Stimulated activated CD8-positive, alpha-beta memory T cell treated with anti-CD3 and anti-CD28 coated beads, Interleukin-7, amount 100 ng/mL, for 24 hours (primary cell): Measurements from ENCODE around the gene FOXO6.

Experiments
- DNase-seq: peaks from one replicate; pipeline ENCODE4 v3.0.0-alpha.2; 2020; ENCODE audit warnings: low read depth

The FOXO6 gene

DNA sequence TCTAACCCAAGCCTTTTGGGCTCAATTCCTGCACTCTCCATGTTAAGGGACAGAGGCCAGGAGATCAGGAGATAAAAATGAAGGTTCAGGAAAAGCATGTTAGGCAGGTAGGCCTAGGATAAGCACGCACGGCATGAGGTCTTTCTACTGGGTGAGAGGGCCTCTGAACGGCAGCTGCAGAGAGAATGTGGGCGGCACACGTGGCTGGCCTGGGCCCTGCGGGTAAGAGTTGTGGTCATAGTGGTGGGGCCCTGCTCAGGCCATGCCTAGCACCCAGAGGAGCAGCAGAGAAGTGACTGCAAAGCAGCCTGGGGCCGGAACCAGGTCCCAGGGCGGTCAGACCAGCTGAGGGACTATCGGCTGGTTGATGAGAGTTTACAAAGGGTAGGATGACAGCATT, 7.5 kb upstream of the FOXO6 start:
- no peak for DNase-seq

DNA sequence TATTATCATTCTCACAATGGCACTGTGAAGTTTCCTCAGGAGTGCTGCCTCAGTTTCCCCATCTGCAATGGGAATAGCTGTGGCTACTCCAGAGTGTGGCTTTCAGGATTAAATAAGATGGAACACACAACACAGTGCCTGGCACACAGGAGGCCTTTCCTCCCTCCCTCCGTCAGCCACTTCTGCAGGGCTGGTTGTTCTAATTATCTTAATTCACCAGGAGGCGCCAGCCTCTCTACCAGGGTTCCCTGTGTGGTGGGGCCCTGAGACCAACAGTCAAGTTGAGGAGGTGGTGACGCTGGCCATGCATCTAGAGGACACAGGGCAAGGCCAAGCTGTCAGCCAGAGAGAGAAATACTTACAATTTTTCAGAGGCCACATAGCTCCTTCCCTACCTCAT, 6.3 kb upstream of the FOXO6 start:
- DNase-seq = no peak

- no peak for DNase-seq
Observed at GRCh38 chr1:41355356-41355755, 5.9 kb upstream of the FOXO6 start.

GRCh38 chr1:41355761-41356160, 5.5 kb upstream of the FOXO6 start:
- DNase-seq = no peak

DNA sequence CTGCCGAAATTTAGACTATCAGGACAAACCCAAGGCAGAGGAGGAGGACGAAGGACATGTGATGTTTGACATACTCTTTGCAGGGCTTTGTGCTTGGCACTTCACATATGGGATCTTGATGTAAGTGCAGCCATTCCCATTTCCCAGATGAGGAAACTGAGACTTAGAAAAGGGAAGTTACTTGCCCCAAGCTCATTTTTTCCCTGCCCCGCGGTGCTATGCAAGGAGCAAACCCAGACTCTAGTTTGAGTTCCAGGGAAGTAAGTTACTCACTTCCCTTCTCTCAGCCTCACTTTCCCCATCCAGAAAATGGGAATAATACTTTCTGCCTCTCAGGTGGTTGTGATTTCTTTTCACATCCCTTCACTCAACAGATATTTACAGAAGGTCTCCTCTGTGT, 4.5 kb upstream of the FOXO6 start:
- DNase-seq = no peak

DNA sequence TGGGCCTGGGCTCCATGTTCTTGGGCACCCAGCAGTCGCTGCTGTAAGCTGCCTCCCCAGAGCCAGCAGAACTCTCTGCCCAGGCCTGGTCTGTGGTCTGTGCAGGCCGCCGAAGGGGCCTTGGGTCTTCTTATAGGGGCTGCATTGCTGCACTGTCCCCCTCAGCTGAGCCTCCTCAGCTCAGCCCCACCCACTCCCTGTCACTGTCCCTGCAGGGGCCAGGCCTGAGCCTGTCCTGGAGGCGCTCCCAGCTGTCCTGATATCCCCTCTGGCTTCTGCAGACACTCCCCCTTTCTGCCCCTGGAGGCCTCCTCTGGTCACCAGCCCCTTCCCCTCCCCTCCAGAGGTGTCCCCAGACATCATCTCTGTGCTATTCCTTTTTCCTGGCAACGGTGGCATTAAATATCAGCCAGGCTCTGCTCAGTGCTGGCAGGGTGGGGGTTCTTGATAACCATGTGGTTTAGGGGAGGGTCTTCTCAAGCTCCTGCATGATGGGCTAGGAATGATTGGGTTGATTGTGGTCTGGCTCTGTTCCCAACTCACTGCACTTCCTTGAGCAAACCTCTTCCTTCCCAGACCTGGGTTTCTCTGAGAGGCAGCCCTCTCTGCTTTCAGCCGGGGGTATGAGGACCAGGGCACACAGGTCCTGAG, 3.7 kb upstream of the FOXO6 start:
- no peak for DNase-seq

- DNase-seq = no peak
Observed at GRCh38 chr1:41358131-41359021, 2.9 kb upstream of the FOXO6 start.

DNA sequence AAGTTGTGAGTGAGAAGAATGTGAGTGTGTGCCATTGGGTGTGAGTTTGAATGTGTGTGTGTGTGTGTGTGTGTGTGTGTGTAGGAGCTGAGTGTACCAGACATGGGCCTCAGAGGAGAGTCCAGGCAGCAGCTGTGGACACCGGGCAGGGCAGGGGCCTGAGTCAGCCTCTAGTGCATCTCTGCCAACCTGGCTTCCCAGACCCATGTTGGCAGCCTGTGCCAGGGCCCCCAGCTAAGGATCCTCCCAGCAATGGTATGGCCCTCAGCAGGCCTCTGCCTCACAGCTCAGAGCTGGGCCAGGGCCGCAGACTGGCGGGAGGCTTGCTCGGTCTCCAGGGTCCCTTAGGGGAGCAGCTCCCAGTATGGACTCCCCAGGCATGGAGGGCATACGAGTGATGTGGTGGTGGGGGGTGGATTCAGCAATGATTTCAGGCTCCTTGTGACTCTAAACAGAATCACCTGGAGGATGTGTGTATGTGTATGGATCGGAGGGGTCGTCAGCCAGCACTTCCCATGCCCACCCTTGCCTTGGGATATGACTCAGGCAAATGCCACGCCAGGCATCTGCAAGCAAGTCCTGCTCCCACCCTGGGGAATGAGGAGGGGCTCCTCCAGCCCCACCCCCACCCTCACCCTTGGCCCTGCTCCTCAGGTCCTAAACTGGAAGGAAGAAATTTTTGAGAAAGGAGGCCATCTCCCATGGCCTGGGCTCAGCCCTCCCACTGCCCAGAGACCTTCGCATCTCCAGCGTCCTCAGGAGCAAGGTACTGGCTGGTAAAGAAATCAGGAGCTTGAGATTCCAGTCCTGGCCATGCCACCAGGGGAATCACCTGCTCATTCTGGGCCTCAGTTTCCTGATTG, 1.8 kb upstream of the FOXO6 start:
- no peak for DNase-seq

- no peak for DNase-seq
Observed at GRCh38 chr1:41360074-41360785, 1.0 kb upstream of the FOXO6 start.

GRCh38 chr1:41361495-41362356, 492 bp downstream of the FOXO6 start:
- no peak for DNase-seq

DNA sequence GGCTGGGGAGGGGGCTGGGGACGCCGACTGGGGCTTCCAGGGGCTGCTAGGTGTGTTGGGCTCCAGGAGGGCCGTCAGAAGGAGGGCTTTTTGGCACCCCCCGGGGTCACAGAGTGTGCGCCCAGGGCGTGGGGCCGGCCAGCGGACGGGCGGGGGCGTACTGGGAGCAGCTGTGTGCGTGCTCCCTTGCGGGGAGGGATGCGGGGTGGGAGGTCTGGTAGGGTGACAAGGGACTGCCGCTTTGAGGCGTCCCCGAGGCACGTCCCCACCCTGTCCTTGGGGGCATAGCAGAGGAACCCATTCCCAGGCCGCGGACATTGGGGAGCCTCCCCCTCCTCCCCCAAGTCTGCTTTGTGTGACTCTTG, 1.1 kb downstream of the FOXO6 start:
- DNase-seq = no peak

DNA sequence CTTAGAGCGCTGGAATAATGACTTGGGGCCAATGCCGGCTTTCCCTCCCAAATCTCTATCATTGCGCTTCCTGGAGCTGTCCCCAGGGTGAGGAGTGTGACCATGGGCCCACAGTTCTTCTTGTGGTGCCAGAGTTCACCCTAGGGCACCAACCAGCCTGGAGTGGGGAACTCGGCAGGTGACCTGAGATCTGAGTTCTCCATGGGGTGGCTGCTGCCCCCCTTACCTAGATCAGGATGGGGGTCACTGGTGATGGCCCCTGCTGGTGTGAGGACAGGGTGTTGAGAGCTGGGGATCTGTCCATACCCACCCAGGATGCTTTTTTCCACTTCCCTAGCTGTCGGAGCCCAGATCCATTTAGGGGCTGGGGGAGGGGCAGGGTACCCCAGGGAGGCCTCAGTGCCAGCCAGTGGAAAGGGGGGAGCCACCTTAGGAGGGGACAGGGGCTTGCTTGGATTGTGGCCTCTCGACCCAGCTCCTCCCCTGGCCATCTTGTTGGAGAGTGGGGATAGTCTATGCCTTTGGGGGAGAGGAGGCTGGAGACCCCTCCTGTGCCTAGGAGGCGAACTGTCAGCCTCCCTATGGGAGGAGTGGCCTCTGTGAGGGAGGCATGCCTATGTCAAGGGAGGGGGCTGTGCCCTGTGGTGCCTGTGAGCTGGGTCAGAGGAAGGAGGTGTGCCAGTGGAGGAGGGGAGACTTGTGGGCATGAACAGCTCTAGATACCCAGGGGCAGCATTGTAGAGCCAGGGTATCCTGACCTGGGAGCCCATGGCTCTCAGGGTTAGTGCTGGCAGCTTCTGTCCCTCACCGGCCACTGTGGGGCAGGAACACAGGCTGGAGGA, 1.7 kb downstream of the FOXO6 start:
- no peak for DNase-seq

DNA sequence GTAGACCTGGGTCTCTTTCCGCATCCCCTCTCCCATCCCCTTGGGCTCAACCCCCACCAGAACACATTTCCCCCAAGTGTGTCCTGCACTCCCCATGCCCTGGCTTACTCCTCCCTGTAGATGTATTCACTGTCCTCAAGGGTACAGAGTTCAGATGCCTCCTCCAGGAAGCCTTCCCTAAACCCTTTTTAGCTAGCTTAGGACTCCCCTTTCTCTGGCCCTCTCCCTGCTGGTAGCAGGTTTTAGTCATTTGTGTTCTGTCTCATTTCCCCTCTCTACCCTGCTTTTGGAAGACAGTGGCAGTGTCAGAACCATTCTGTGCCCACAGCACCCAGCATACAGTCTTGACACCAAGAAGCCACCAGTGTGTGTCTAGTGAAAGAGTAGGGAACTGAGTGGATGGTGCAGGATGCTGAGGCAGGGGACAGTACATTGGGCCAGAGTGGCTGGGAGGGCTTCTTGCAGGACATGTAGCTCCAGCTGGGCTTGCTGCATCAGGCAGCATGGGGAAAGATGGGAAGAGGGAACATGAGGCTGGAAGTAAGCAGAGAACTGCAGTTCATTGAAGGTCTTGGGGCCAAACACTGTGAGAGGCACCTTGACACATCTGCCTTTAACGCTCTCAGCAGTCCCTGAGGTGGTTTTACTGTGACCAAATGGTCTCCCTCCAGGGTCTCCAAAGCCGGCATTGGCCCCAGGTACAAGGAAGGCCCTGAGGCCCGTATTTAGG, 2.5 kb downstream of the FOXO6 start:
- no peak for DNase-seq

- DNase-seq = no peak
Observed at GRCh38 chr1:41364442-41365319, 3.4 kb downstream of the FOXO6 start.

DNA sequence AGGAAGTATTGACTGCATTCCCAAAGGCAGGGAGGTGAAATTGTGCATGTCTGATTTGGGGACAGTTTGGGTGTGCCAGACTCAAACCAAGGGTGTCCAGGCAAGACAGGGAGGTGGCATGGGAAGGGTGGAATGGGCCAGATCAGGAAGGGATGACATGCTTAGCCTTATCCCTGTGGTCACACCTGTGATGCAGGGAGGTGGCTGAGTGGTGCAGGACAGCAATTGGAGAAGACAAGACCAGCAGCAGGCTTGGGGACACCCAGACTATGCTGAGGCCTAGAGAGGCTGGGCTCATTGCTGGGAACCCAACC, 4.0 kb downstream of the FOXO6 start:
- no peak for DNase-seq

GRCh38 chr1:41365772-41366454, 4.7 kb downstream of the FOXO6 start:
- DNase-seq = no peak

DNA sequence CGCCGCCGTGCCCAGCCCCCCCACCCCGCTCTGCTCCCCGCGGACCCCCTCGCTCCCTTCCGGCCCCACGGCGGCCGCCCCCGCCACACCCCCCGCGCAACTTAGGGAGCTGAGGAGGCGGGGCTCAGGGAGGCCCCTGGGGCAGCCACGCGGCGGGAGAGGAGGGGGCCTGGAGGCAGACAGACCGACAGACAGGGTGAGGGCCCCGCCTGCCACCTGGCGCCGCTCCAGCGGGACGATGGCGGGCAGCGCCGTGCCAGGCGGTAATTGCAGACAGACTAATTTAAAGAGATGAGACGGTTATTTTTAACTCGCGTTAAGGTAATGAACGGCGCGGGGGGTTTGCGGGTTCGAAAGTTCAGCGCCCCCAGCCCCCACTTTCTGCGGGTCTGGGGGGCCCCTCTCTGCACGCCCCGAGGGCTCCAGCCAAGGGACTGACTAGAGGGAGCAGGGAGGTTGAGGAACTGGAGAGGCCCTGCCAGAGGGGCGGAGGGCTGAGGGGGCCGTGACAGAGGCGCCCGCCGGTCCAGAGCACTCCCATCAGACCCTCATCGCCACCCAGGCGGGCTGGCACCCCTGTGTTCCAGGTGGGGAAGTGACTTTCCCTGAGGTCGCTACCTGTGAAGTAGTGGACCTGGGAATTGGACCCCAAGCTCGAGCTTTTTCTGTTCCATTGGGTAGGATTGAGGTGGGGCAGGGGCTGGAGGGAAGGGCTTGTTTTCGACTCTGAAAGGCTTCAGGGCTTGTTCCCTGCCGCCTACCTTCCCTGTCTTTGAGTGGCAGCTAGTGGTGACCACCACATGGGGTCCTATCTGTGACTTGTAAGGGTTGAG, 5.4 kb downstream of the FOXO6 start:
- no peak for DNase-seq
